ENCODE data around the gene SLC45A2. TPM values are rescaled to one million over a fixed set of nuclear protein-coding genes. Genes with fewer than 3 reads are reported as not detected.

Gene SLC45A2
- total RNA-seq, 1 experiment from 2014 or later: not detected

DNA sequence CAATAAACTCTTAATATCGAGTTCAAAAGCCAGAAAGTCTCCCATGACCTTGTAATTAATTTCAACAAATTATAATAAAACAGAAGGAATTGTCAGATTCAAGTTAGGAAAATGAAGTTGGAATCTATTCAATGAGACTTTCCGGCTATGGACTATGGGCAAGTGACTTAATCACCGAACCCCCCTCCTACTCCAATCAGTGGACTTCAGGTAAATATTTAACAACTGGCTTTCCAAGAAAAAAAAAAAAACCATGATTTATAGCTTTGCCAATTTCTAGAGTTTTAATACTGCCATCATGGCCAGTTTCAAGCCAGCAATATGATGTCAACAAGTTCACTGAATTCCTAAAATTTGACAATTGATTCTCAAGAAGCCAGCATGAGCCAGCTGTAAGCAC is 4.5 kb downstream of the SLC45A2 start:
- intact Hi-C loops (cut with micrococcal nuclease): no loop called here
- no TSS peak for BruUV-seq (replicated peaks)
- no peaks in the 10 kb centered on the region for H3K9me3 Mint-ChIP-seq (ENCODE audit: unreplicated experiment)
- TF ChIP-seq, protein P1, sequence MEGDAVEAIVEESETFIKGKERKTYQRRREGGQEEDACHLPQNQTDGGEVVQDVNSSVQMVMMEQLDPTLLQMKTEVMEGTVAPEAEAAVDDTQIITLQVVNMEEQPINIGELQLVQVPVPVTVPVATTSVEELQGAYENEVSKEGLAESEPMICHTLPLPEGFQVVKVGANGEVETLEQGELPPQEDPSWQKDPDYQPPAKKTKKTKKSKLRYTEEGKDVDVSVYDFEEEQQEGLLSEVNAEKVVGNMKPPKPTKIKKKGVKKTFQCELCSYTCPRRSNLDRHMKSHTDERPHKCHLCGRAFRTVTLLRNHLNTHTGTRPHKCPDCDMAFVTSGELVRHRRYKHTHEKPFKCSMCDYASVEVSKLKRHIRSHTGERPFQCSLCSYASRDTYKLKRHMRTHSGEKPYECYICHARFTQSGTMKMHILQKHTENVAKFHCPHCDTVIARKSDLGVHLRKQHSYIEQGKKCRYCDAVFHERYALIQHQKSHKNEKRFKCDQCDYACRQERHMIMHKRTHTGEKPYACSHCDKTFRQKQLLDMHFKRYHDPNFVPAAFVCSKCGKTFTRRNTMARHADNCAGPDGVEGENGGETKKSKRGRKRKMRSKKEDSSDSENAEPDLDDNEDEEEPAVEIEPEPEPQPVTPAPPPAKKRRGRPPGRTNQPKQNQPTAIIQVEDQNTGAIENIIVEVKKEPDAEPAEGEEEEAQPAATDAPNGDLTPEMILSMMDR (IDR thresholded peaks at IDR 0.05; ENCODE audit: unreplicated experiment): no peak
- H3K36me3 Mint-ChIP-seq (ENCODE audit: insufficient read depth, unreplicated experiment): peaks cover 6% of the 10 kb centered on the region
- no peak for DNase-seq (ENCODE audit: unreplicated experiment)
- CTCF ChIA-PET: interaction anchor here (0.6 to 2.8 kb wide), 3 partner anchors 10 to 28 kb away, joined by 3 to 20 read pairs (median 3); no protein-coding TSS in a partner anchor
- H3K4me1 Mint-ChIP-seq (ENCODE audit: insufficient read depth, unreplicated experiment): no peaks in the 10 kb centered on the region
- H3K27me3 Mint-ChIP-seq (ENCODE audit: insufficient read depth, unreplicated experiment): no peaks in the 10 kb centered on the region
- H3K27ac Mint-ChIP-seq (ENCODE audit: low read depth, unreplicated experiment): no peak overlapping the region
- POLR2A ChIA-PET: interaction anchor here (0.7 kb wide), 1 partner anchor 565 kb away, joined by 4 read pairs; no protein-coding TSS in a partner anchor
- H3K4me3 Mint-ChIP-seq (ENCODE audit: unreplicated experiment): no peak overlapping the region

DNA sequence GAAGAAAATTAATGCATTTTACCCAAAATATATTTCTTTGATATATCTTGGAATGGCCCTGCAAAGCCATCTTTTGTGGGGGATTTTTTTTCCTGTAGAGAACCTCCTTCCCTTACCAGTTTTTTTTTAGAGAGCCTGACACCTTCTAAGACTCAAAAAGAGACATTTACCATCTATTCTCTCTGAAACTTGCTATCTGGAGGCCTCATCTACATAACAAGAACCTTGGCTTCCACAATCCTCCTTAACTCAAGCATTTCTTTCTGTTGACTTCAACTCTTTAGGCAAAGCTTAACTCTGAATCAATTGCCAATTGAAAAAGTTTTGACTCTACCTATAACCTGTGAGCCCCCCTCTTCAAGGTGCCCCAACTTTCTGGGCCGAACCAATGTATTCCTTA is 6.2 kb downstream of the SLC45A2 start:
- Mint-ChIP-seq H3K27ac (ENCODE audit: low read depth, unreplicated experiment) (no peak overlapping the region), H3K4me1 (ENCODE audit: insufficient read depth, unreplicated experiment) (no peaks in the 10 kb centered on the region), H3K27me3 (ENCODE audit: insufficient read depth, unreplicated experiment) (no peaks in the 10 kb centered on the region), H3K4me3 (ENCODE audit: unreplicated experiment) (no peak overlapping the region), H3K9me3 (ENCODE audit: unreplicated experiment) (no peaks in the 10 kb centered on the region), H3K36me3 (ENCODE audit: insufficient read depth, unreplicated experiment) (peaks cover 6% of the 10 kb centered on the region)
- ChIA-PET POLR2A (interaction anchor here (1.4 kb wide), 1 partner anchor 8 kb away, joined by 4 read pairs; no protein-coding TSS in a partner anchor), CTCF (interaction anchor here (0.6 to 2.8 kb wide), 3 partner anchors 9 to 35 kb away, joined by 3 to 20 read pairs (median 4); no protein-coding TSS in a partner anchor)
- no TSS peak for BruUV-seq (replicated peaks)
- intact Hi-C loops (cut with micrococcal nuclease): no loop called here
- no peak for DNase-seq (ENCODE audit: unreplicated experiment)
- TF ChIP-seq, protein P1 (IDR thresholded peaks at IDR 0.05; ENCODE audit: unreplicated experiment): no peak

DNA sequence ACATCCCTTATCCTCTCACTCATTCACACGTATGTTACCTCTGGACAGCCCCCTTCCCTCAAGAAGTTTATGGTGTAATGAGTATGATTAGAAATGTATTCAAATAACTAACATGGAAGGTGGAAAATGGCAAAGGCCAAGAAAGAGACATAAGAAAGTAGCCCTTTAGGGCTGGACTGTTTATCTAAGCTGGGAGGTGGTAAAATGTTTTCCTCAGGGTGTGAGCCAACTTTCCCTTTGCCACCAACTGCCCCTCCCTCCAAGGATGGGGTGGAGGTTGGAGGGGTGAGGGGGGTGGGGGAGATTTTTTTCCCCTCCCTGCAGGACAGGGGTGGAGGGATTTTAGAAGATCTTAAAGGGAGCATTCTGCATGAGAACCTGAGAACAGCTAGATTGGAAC is 8.2 kb downstream of the SLC45A2 start:
- no peak for DNase-seq (ENCODE audit: unreplicated experiment)
- no TSS peak for BruUV-seq (replicated peaks)
- H3K27ac Mint-ChIP-seq (ENCODE audit: low read depth, unreplicated experiment): no peak overlapping the region
- H3K36me3 Mint-ChIP-seq (ENCODE audit: insufficient read depth, unreplicated experiment): peaks cover 6% of the 10 kb centered on the region
- TF ChIP-seq, protein P1 (IDR thresholded peaks at IDR 0.05; ENCODE audit: unreplicated experiment): no peak
- no peaks in the 10 kb centered on the region for H3K9me3 Mint-ChIP-seq (ENCODE audit: unreplicated experiment)
- intact Hi-C loops (cut with micrococcal nuclease): no loop called here
- ChIA-PET POLR2A (interaction anchor here (0.7 kb wide), 1 partner anchor 568 kb away, joined by 3 read pairs; no protein-coding TSS in a partner anchor), CTCF (interaction anchor here (1.6 kb wide), 1 partner anchor 21 kb away, joined by 3 read pairs; no protein-coding TSS in a partner anchor)
- H3K4me3 Mint-ChIP-seq (ENCODE audit: unreplicated experiment): no peak overlapping the region
- no peaks in the 10 kb centered on the region for H3K27me3 Mint-ChIP-seq (ENCODE audit: insufficient read depth, unreplicated experiment)
- no peaks in the 10 kb centered on the region for H3K4me1 Mint-ChIP-seq (ENCODE audit: insufficient read depth, unreplicated experiment)

DNA sequence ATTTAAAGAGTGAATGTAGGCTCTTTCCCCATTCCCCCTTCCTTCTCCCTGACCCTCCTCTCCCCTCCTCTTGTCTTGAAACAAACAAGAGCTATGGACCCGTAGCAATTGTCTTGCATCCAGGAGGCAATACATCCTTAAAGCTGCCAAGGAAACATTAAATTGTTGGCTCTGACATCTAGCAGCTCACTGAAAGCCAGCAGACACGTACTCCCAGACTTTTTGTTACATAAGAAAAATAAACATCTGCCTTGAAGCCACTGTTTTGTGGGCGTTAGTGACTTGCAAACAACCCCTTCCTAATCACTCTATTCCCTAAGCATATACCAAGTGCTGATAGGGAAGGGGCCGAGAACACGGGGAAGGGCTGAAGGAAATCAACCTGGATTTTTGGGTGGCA is 8.6 kb downstream of the SLC45A2 start:
- Mint-ChIP-seq H3K36me3 (ENCODE audit: insufficient read depth, unreplicated experiment) (peaks cover 6% of the 10 kb centered on the region), H3K4me1 (ENCODE audit: insufficient read depth, unreplicated experiment) (no peaks in the 10 kb centered on the region), H3K4me3 (ENCODE audit: unreplicated experiment) (no peak overlapping the region), H3K27me3 (ENCODE audit: insufficient read depth, unreplicated experiment) (no peaks in the 10 kb centered on the region), H3K27ac (ENCODE audit: low read depth, unreplicated experiment) (no peak overlapping the region), H3K9me3 (ENCODE audit: unreplicated experiment) (no peaks in the 10 kb centered on the region)
- TF ChIP-seq, protein P1 (IDR thresholded peaks at IDR 0.05; ENCODE audit: unreplicated experiment): no peak
- ChIA-PET POLR2A (interaction anchor here (0.7 kb wide), 1 partner anchor 567 kb away, joined by 3 read pairs; no protein-coding TSS in a partner anchor), CTCF (interaction anchor here (1.6 kb wide), 1 partner anchor 22 kb away, joined by 3 read pairs; no protein-coding TSS in a partner anchor)
- BruUV-seq (replicated peaks): no TSS peak
- intact Hi-C loops (cut with micrococcal nuclease): no loop called here
- no peak for DNase-seq (ENCODE audit: unreplicated experiment)
